Karpas-422 (cell line): Measurements from ENCODE around the gene CNTN1. TPM values are rescaled to one million over a fixed set of nuclear protein-coding genes. Genes with fewer than 3 reads are reported as not detected.

Source experiments
- DNase-seq: peaks from one replicate; pipeline ENCODE4 v3.0.0-alpha.2; 2015
- H2AFZ ChIP-seq: fragments of 200-600 bp; sonication (generic); 2 replicates; pipeline ENCODE4 v1.6.1; 2014; ENCODE audit warnings: antibody characterized with exemption, low read length, mixed read lengths
- H3K27ac ChIP-seq: fragments of 200-600 bp; sonication (generic); 2 replicates; pipeline ENCODE4 v1.5.1; 2014; ENCODE audit warnings: mild to moderate bottlenecking, low read length, moderate library complexity
- H3K27me3 ChIP-seq: fragments of 200-600 bp; sonication (generic); 2 replicates; pipeline ENCODE4 v1.6.1; 2014; ENCODE audit warnings: low read length, mixed read lengths
- H3K36me3 ChIP-seq: fragments of 200-600 bp; sonication (generic); 2 replicates; pipeline ENCODE4 v1.6.1; 2014; ENCODE audit warnings: low read length, mixed read lengths; ENCODE audit not compliant: insufficient read depth
- H3K4me1 ChIP-seq: fragments of 200-600 bp; sonication (generic); 2 replicates; pipeline ENCODE4 v1.6.1; 2014; ENCODE audit warnings: mild to moderate bottlenecking, low read length, mixed read lengths
- H3K4me2 ChIP-seq: fragments of 200-600 bp; sonication (generic); 2 replicates; pipeline ENCODE4 v1.6.1; 2014; ENCODE audit warnings: low read length, low read depth, mild to moderate bottlenecking; ENCODE audit not compliant: poor library complexity, severe bottlenecking
- H3K4me3 ChIP-seq: fragments of 200-600 bp; sonication (generic); 2 replicates; pipeline ENCODE4 v1.5.1; 2014; ENCODE audit warnings: mild to moderate bottlenecking, antibody characterized with exemption, low read length, mixed read lengths
- H3K79me2 ChIP-seq: fragments of 200-600 bp; sonication (generic); 2 replicates; pipeline ENCODE4 v1.6.1; 2014; ENCODE audit warnings: mild to moderate bottlenecking, low read length, mixed read lengths
- H3K9ac ChIP-seq: fragments of 200-600 bp; sonication (generic); 2 replicates; pipeline ENCODE4 v1.6.0; 2014; ENCODE audit warnings: low read length
- H3K9me2 ChIP-seq: fragments of 200-600 bp; sonication (generic), shearing (Covaris generic); replicated peaks from 2 replicates; pipeline ENCODE4 v1.6.0; 2014; ENCODE audit warnings: mild to moderate bottlenecking, low read length, moderate library complexity; ENCODE audit not compliant: insufficient read depth
- H3K9me3 ChIP-seq: fragments of 300-700, 200-600 bp; sonication (generic); 2 replicates; pipeline ENCODE4 v1.6.1; 2014; ENCODE audit warnings: low read length, mixed read lengths
- H4K20me1 ChIP-seq: fragments of 200-600 bp; sonication (generic); 2 replicates; pipeline ENCODE4 v1.6.1; 2014; ENCODE audit warnings: mild to moderate bottlenecking, antibody characterized with exemption, low read length, low read depth; ENCODE audit not compliant: insufficient read depth
- total RNA-seq: library from RNA; depleted of rRNA; stranded (reverse); fragments of >200 nt; shearing (Covaris generic); gene quantifications from 2 replicates; pipeline ENCODE4 v1.2.3, GENCODE V29; 2014; ENCODE audit warnings: low replicate concordance

CNTN1 gene
- total RNA-seq, 1 experiment from 2014 or later, result not detected

DNA sequence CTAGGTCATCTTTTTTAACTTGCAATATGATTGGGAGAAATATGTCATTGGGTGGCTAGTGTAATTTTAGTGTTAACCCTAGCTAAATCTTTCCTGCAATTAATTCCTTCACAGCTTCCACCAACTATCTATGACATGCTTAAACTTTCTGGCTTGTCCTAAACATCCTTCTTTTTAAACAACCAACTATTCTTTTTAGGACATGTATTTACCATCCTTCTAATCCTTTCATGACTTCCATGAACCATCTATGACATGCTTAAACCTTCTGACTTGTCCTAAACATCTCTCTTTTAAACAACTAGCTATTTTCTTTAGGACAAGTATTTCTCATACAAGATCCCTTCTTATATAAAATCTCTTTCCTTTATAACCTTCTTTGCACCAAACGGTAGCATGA lies 316.2 kb downstream of the CNTN1 start:
- H4K20me1 ChIP-seq, result no peaks in the 10 kb centered on the region
- H3K36me3 ChIP-seq, result peaks cover 5% of the 10 kb centered on the region; the same call in 1 of the 2 replicates
- H3K27ac ChIP-seq, result no peak overlapping the region
- H2AFZ ChIP-seq, result no peak overlapping the region
- no peaks in the 10 kb centered on the region for H3K9me2 ChIP-seq
- H3K4me2 ChIP-seq, result no peak overlapping the region
- peaks cover 2% of the 10 kb centered on the region; the same call in 1 of the 2 replicates for H3K4me1 ChIP-seq
- no peak overlapping the region for H3K4me3 ChIP-seq
- H3K9me3 ChIP-seq, result peaks cover 43% of the 10 kb centered on the region
- H3K79me2 ChIP-seq, result no peaks in the 10 kb centered on the region
- no peak for DNase-seq
- no peaks in the 10 kb centered on the region for H3K27me3 ChIP-seq
- no peak overlapping the region for H3K9ac ChIP-seq

DNA sequence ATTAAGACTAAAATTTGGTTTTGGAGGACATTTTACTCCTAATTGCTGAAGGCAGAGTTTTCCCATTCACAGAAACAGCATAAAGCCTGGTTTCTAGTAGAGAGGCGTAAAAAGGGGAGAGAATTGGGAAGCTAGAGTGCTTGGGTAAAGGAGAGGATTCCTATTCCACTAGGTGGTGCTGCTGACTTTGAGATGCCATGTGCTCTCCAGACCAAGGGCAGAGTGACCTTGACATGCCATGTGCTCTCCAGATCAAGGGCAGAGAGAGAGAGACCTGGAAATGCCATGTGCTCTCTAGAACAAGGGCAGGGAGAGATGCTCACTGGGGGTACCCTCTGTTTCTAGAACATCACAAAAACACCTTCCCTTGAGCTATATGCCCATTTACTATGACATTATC lies 319.7 kb downstream of the CNTN1 start:
- H3K4me1 ChIP-seq, result peaks cover 26% of the 10 kb centered on the region
- no peaks in the 10 kb centered on the region for H4K20me1 ChIP-seq
- no peak overlapping the region for H3K4me2 ChIP-seq
- H2AFZ ChIP-seq, result peak overlapping the region; percentile 23; the same call in 1 of the 2 replicates
- H3K9me2 ChIP-seq, result no peaks in the 10 kb centered on the region
- H3K27me3 ChIP-seq, result no peaks in the 10 kb centered on the region
- H3K9ac ChIP-seq, result no peak overlapping the region
- DNase-seq, result peak; percentile 82
- H3K9me3 ChIP-seq, result peaks cover 41% of the 10 kb centered on the region
- no peaks in the 10 kb centered on the region for H3K79me2 ChIP-seq
- H3K4me3 ChIP-seq, result no peak overlapping the region
- no peak overlapping the region for H3K27ac ChIP-seq
- H3K36me3 ChIP-seq, result peaks cover 5% of the 10 kb centered on the region; the same call in 1 of the 2 replicates

DNA sequence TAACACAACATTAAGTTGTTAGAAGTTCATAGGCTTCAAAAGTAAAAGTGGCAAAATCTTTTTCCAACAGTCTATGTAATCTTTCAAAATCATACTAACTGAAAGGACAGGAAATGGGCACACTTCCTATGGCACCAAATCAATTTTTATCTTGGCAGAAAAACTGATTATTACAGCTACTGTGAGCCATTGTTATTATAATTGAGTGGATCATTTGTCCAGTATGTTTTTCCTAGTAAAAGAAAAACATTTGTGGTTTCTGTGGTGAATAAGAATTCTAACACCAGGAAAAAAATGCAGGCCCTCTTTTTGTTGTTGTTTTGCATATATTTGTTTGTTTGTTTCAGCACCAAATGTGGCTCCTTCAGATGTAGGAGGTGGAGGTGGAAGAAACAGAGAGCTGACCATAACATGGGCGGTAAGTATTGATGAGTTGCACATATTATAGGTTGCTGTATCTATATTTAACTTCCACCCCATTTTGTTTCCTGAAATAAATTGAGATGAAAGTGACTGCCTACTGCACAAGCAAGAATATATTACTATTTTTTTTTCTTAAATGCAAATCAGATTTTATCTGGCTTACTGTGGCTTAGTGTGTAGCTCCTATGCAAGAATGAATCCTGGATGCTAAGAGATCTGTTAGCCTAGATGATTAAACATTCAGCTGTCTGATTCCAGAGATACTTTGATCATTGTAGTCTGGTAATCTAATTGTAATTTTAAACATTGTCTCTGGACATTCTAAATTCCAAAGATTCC lies 321.8 kb downstream of the CNTN1 start:
- H3K79me2 ChIP-seq, result no peaks in the 10 kb centered on the region
- no peak for DNase-seq
- H3K27me3 ChIP-seq, result no peaks in the 10 kb centered on the region
- H3K4me2 ChIP-seq, result peak overlapping the region; percentile 26
- H3K9me3 ChIP-seq, result peaks cover 26% of the 10 kb centered on the region
- no peaks in the 10 kb centered on the region for H4K20me1 ChIP-seq
- H2AFZ ChIP-seq, result peak overlapping the region; percentile 50; the same call in 1 of the 2 replicates
- H3K4me3 ChIP-seq, result no peak overlapping the region
- no peak overlapping the region for H3K27ac ChIP-seq
- H3K36me3 ChIP-seq, result peaks cover 5% of the 10 kb centered on the region; the same call in 1 of the 2 replicates
- no peaks in the 10 kb centered on the region for H3K9me2 ChIP-seq
- H3K4me1 ChIP-seq, result peaks cover 26% of the 10 kb centered on the region
- H3K9ac ChIP-seq, result no peak overlapping the region

DNA sequence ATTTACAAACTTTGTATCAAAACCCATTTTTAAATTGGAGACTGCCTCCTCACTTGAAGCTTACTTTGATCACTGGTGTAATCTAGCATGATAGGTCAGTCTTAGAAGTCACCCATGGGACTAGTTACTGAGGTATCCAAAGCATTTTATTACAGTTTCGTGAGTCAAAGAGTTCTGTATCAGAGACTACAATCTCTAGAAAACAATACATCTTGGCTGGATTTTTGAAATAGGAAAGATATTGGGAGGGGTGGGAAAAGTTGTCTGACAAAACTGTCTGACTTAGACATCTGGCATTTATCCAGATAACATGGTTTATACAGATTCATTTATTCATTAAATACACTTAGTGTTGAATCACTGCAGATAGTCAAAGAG lies 322.4 kb downstream of the CNTN1 start:
- Histone ChIP-seq H3K9me3 (peaks cover 22% of the 10 kb centered on the region), H3K4me1 (peaks cover 26% of the 10 kb centered on the region), H3K36me3 (peaks cover 5% of the 10 kb centered on the region; the same call in 1 of the 2 replicates), H3K79me2 (no peaks in the 10 kb centered on the region), H3K9ac (no peak overlapping the region), H3K27ac (no peak overlapping the region), H3K27me3 (no peaks in the 10 kb centered on the region), H2AFZ (0 out of 2 replicates have a peak overlapping the region, but pooled peaks have one; percentile 45), H3K4me2 (no peak overlapping the region), H3K4me3 (no peak overlapping the region), H3K9me2 (no peaks in the 10 kb centered on the region), H4K20me1 (no peaks in the 10 kb centered on the region)
- DNase-seq, result no peak

DNA sequence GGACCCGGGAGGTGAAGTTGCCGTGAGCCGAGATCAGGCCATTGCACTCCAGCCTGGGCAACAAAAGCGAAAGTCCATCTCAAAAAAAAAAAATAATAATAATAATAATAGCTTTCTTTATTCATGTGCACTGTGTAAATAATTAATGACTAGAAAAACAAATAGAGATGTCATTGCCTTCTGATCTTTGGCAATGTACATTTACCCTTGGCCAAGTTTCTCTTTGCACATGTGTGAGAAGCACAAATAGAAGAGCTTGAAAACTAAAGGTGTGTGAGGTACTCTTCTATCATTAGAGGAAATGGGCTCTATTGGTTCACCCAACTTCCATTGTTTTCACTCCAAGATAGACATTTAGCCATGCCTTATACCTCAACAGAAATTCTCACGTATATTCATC lies 325.8 kb downstream of the CNTN1 start:
- peaks cover 1% of the 10 kb centered on the region; the same call in 1 of the 2 replicates for H3K9me3 ChIP-seq
- H3K9me2 ChIP-seq, result no peaks in the 10 kb centered on the region
- no peak overlapping the region for H3K9ac ChIP-seq
- H2AFZ ChIP-seq, result no peak overlapping the region
- H3K4me2 ChIP-seq, result no peak overlapping the region
- no peaks in the 10 kb centered on the region for H4K20me1 ChIP-seq
- H3K27me3 ChIP-seq, result no peaks in the 10 kb centered on the region
- no peak overlapping the region for H3K27ac ChIP-seq
- H3K36me3 ChIP-seq, result no peaks in the 10 kb centered on the region
- H3K4me1 ChIP-seq, result peaks cover 26% of the 10 kb centered on the region
- no peak for DNase-seq
- no peak overlapping the region for H3K4me3 ChIP-seq
- no peaks in the 10 kb centered on the region for H3K79me2 ChIP-seq

DNA sequence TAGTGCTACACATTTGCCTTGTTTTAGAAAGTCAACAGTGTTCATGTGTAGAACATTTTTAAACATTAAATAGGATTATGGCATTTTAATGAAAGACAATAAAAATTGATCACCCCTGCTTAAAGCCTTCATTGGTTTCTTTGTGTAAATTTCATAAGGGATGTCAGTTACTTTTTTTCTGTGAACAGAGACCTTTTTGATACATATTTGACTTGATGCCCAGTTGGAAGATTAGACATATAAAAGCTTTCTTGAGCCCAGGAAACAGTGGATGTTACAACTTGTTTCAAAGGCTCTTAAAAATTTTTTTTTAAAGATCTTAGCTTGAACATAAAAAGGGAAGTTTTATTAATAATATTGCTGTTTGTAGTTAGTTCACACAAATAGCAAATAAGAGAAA lies 327.2 kb downstream of the CNTN1 start:
- Histone ChIP-seq H3K9ac (no peak overlapping the region), H3K4me1 (peaks cover 14% of the 10 kb centered on the region), H3K4me2 (no peak overlapping the region), H3K79me2 (no peaks in the 10 kb centered on the region), H4K20me1 (no peaks in the 10 kb centered on the region), H3K27ac (no peak overlapping the region), H3K36me3 (no peaks in the 10 kb centered on the region), H3K4me3 (no peak overlapping the region), H3K9me2 (no peaks in the 10 kb centered on the region), H2AFZ (no peak overlapping the region), H3K9me3 (no peaks in the 10 kb centered on the region), H3K27me3 (no peaks in the 10 kb centered on the region)
- no peak for DNase-seq

DNA sequence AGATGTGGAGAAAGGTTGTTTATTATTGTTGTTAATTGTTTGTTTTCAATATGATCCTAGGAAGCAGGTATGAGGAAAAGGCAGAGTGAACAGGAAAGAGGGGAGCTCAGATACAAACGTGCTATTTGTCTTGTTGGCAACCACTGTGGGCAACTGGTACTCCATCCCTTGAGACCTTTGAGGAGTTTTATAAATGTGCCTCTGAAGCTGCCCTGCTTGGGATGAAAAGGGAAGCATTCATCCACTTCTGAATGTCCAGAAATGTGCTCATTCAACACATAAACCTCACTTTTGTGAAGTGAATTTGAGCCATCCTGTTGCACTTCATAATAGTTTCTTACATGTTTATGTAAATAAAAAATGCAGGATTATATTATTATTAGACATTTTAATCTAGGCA lies 331.6 kb downstream of the CNTN1 start:
- no peak overlapping the region for H2AFZ ChIP-seq
- H3K36me3 ChIP-seq, result no peaks in the 10 kb centered on the region
- H3K79me2 ChIP-seq, result no peaks in the 10 kb centered on the region
- H3K4me2 ChIP-seq, result no peak overlapping the region
- DNase-seq, result no peak
- H3K9ac ChIP-seq, result no peak overlapping the region
- no peaks in the 10 kb centered on the region for H3K9me2 ChIP-seq
- no peak overlapping the region for H3K4me3 ChIP-seq
- no peak overlapping the region for H3K27ac ChIP-seq
- no peaks in the 10 kb centered on the region for H4K20me1 ChIP-seq
- H3K4me1 ChIP-seq, result no peaks in the 10 kb centered on the region
- H3K9me3 ChIP-seq, result no peaks in the 10 kb centered on the region
- no peaks in the 10 kb centered on the region for H3K27me3 ChIP-seq

DNA sequence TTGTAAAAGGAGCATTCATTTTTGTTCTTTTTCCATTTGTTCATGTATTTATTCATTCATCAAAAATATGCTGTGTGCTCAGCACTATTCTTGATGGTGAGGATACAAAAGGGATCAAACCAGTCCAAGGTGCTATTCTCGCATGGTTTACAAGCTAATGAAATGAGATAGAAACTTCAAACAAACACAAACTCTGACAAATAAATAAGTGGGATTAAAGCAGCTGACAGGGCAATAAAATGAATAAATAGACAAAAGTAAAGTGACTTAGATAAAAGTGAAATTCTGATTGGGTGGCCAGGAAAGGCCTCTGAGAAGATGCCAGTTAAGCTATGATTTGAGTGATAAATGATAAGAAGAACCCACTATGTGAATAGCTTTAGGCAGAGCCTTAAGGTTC lies 333.9 kb downstream of the CNTN1 start:
- Histone ChIP-seq H3K4me3 (no peak overlapping the region), H3K27me3 (no peaks in the 10 kb centered on the region), H3K79me2 (no peaks in the 10 kb centered on the region), H3K9ac (no peak overlapping the region), H4K20me1 (no peaks in the 10 kb centered on the region), H3K9me2 (no peaks in the 10 kb centered on the region), H3K36me3 (no peaks in the 10 kb centered on the region), H3K9me3 (no peaks in the 10 kb centered on the region), H3K4me1 (no peaks in the 10 kb centered on the region), H3K4me2 (no peak overlapping the region), H3K27ac (no peak overlapping the region), H2AFZ (no peak overlapping the region)
- no peak for DNase-seq
